ENCODE measurements around the gene SAMD14.

SAMD14 gene

GRCh38 chr17:50148226-50149090 is 18.5 kb upstream of the SAMD14 start:
- no peak for DNase-seq (ENCODE audit: low read depth)

- DNase-seq (ENCODE audit: low read depth): no peak
Observed at GRCh38 chr17:50147841-50148225, 17.9 kb upstream of the SAMD14 start.

GRCh38 chr17:50146927-50147665 is 17.1 kb upstream of the SAMD14 start:
- DNase-seq (ENCODE audit: low read depth): no peak

GRCh38 chr17:50146230-50146926 is 16.4 kb upstream of the SAMD14 start:
- DNase-seq (ENCODE audit: low read depth): no peak

- no peak for DNase-seq (ENCODE audit: low read depth)
Observed at GRCh38 chr17:50145532-50146229, 15.7 kb upstream of the SAMD14 start.

GRCh38 chr17:50144845-50145531 is 15.0 kb upstream of the SAMD14 start:
- DNase-seq (ENCODE audit: low read depth): no peak

- DNase-seq (ENCODE audit: low read depth): no peak
Observed at GRCh38 chr17:50144355-50144754, 14.4 kb upstream of the SAMD14 start.

GRCh38 chr17:50143461-50144176 is 13.7 kb upstream of the SAMD14 start:
- no peak for DNase-seq (ENCODE audit: low read depth)

- no peak for DNase-seq (ENCODE audit: low read depth)
Observed at GRCh38 chr17:50141745-50142110, 11.8 kb upstream of the SAMD14 start.

- DNase-seq (ENCODE audit: low read depth): no peak
Observed at GRCh38 chr17:50141026-50141744, 11.2 kb upstream of the SAMD14 start.

- peak; percentile 76 for DNase-seq (ENCODE audit: low read depth)
Observed at GRCh38 chr17:50139950-50140885, 10.3 kb upstream of the SAMD14 start.

- no peak for DNase-seq (ENCODE audit: low read depth)
Observed at GRCh38 chr17:50139185-50139783, 9.3 kb upstream of the SAMD14 start.

GRCh38 chr17:50137042-50137441 is 7.1 kb upstream of the SAMD14 start:
- DNase-seq (ENCODE audit: low read depth): no peak

GRCh38 chr17:50136096-50136687 is 6.2 kb upstream of the SAMD14 start:
- no peak for DNase-seq (ENCODE audit: low read depth)

GRCh38 chr17:50135316-50136095 is 5.5 kb upstream of the SAMD14 start:
- DNase-seq (ENCODE audit: low read depth): no peak

GRCh38 chr17:50134206-50135110 is 4.5 kb upstream of the SAMD14 start:
- no peak for DNase-seq (ENCODE audit: low read depth)

- DNase-seq (ENCODE audit: low read depth): no peak
Observed at GRCh38 chr17:50133769-50134099, 3.8 kb upstream of the SAMD14 start.
